Naive B cell (primary cell): ENCODE data around the gene ARHGEF1. TPM values are rescaled to one million over a fixed set of nuclear protein-coding genes. Genes with fewer than 3 reads are reported as not detected.

Experiments used
- ATAC-seq, 2 donors: fragments of 150-1000 bp; cut with Tn5 transposase; 2 replicates each; pipeline ENCODE4 v1.10.0; 2021; ENCODE audit warnings: low read depth in 2 of 2, mild to moderate bottlenecking in 2 of 2, moderate library complexity in 2 of 2
- DNase-seq: peaks from one replicate; pipeline ENCODE4 v3.0.0; 2022
- H3K27ac Mint-ChIP-seq, 6 donors: one replicate each; pipeline ENCODE4 v1.8.0; 2020 to 2022; ENCODE audit warnings: mild to moderate bottlenecking in 6 of 6, mixed read lengths in 6 of 6, moderate library complexity in 5 of 6, inconsistent platforms in 2 of 6
- H3K27me3 Mint-ChIP-seq, 3 donors: one replicate each; pipeline ENCODE4 v1.8.0; 2021 to 2022; ENCODE audit warnings: mixed read lengths in 3 of 3, mild to moderate bottlenecking in 1 of 3
- H3K36me3 Mint-ChIP-seq, 2 donors: one replicate each; pipeline ENCODE4 v1.8.0; 2020 to 2022; ENCODE audit warnings: mixed read lengths in 2 of 2, inconsistent platforms in 1 of 2, mild to moderate bottlenecking in 1 of 2
- H3K4me1 Mint-ChIP-seq, 3 donors: one replicate each; pipeline ENCODE4 v1.8.0; 2020 to 2022; ENCODE audit warnings: mixed read lengths in 3 of 3, inconsistent platforms in 1 of 3, mild to moderate bottlenecking in 1 of 3, moderate library complexity in 1 of 3
- H3K4me3 Mint-ChIP-seq, 8 donors: one replicate each; pipeline ENCODE4 v1.8.0; 2020 to 2022; ENCODE audit warnings: mild to moderate bottlenecking in 8 of 8, mixed read lengths in 8 of 8, moderate library complexity in 8 of 8, inconsistent platforms in 2 of 8
- H3K9me3 Mint-ChIP-seq, 7 donors: one replicate each; pipeline ENCODE4 v1.8.0; 2020 to 2022; ENCODE audit warnings: mixed read lengths in 7 of 7, mild to moderate bottlenecking in 5 of 7, inconsistent platforms in 2 of 7, moderate library complexity in 1 of 7
- polyA plus RNA-seq, 6 donors: library from polyadenylated mRNA; unstranded; fragments of 300-500 nt; fragmentation: Illumina TruSeq; gene quantifications; one replicate each; pipeline ENCODE4 v1.2.3, GENCODE V29; 2021; ENCODE audit warnings: low read depth in 6 of 6

The ARHGEF1 gene
- polyA plus RNA-seq, 6 donors from 2014 or later, result 110 to 220 (median 122) TPM

DNA sequence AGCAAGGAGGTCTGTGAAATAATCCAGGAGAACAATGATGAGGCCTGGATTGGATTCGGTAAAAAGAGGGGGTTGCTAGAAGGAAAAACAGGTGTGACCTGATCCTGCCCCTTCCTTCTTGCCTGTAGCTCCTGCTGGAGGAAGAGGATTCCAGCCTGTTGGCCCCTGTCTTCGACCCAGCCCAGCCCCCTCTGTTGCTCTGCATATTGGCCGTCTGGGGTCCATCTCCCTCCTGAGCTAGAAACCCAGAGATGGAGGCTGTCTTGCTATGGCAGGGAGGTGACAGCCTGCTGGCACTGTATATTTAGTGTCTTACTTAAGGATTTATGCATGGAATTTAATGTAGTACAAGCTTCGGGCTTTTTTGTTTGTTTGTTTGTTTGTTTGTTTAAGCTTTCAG, 31.5 kb upstream of the ARHGEF1 start:
- H3K36me3 Mint-ChIP-seq, result no peaks in the 10 kb centered on the region
- peaks cover 4 to 23% (median 10%) of the 10 kb centered on the region in 3 donors for H3K27me3 Mint-ChIP-seq
- H3K4me1 Mint-ChIP-seq, result no peaks in the 10 kb centered on the region
- no peaks in the 10 kb centered on the region for H3K9me3 Mint-ChIP-seq
- DNase-seq, result no peak
- H3K4me3 Mint-ChIP-seq, result no peak overlapping the region
- H3K27ac Mint-ChIP-seq, result peak overlapping the region in 1 of 6 donors; percentile 23
- no peak for ATAC-seq

DNA sequence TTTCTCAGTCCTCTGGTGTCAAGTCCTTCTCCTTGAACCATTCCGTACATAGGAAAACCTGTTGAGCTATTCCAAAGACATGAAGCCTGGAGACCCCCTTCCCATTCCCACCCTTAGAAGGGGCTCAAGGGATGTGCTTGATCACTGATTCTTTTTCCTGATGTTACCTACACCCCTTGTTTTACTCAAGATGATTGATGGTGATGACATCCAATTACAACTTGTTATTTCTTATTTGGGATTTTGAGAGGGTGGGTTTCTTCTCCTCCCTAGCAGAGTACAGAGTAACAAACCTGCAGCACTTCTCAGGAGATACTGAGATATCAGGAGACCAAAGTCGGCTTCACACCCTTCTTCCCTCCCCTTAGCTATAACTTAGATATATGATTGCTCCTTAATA, 29.6 kb upstream of the ARHGEF1 start:
- Mint-ChIP-seq H3K27me3 (peaks cover 4 to 23% (median 10%) of the 10 kb centered on the region in 3 donors), H3K9me3 (no peaks in the 10 kb centered on the region), H3K4me1 (no peaks in the 10 kb centered on the region), H3K4me3 (peak overlapping the region in 1 of 8 donors; percentile 51), H3K27ac (no peak overlapping the region), H3K36me3 (no peaks in the 10 kb centered on the region)
- no peak for DNase-seq
- no peak for ATAC-seq

DNA sequence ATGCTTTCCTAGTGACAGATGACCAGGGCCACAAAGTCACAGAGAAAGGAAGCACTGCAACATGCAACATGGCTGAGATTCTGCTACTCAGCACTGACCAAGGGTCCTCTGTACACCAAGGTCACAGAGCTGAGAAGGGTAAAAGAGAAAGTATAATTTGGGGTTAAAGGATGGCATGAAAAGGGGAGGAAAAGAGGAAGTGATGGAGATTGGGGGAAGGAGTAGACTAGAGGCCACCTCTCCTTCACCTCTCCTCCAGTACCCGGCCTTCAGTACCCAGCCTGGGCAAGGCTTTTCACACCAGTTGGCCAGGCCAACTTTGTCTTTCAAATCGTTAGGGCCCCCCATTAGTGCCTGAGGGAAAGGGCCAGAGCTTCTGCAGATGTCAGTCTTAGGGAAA, 29.2 kb upstream of the ARHGEF1 start:
- no peaks in the 10 kb centered on the region for H3K4me1 Mint-ChIP-seq
- peaks cover 4 to 21% (median 10%) of the 10 kb centered on the region in 3 donors for H3K27me3 Mint-ChIP-seq
- H3K27ac Mint-ChIP-seq, result no peak overlapping the region
- H3K9me3 Mint-ChIP-seq, result no peaks in the 10 kb centered on the region
- no peaks in the 10 kb centered on the region for H3K36me3 Mint-ChIP-seq
- peak overlapping the region in 1 of 8 donors; percentile 51 for H3K4me3 Mint-ChIP-seq
- ATAC-seq, result peak in 1 of 2 donors; percentile 20
- no peak for DNase-seq

DNA sequence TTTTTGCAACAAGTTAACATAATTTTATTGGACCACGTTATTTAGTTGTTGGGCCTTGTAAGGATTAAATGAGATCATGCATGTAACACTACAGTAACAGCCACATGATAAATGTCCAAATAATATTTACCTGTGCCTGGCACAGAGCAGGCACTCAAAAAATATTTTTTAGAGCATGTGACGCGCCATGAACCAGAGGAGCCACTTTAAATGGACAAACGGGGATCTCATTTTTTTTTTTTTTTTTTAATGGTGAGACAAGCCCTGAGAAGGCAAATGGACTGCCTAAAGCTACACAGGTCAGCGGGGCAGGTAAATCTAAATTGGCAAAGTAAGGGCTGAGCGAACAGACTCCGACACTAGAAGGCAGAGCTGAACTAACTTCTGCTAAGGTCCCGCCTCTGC, 23.8 kb upstream of the ARHGEF1 start:
- peak overlapping the region in 5 of 6 donors; percentile 92 to 98 (median 97) for H3K27ac Mint-ChIP-seq

DNA sequence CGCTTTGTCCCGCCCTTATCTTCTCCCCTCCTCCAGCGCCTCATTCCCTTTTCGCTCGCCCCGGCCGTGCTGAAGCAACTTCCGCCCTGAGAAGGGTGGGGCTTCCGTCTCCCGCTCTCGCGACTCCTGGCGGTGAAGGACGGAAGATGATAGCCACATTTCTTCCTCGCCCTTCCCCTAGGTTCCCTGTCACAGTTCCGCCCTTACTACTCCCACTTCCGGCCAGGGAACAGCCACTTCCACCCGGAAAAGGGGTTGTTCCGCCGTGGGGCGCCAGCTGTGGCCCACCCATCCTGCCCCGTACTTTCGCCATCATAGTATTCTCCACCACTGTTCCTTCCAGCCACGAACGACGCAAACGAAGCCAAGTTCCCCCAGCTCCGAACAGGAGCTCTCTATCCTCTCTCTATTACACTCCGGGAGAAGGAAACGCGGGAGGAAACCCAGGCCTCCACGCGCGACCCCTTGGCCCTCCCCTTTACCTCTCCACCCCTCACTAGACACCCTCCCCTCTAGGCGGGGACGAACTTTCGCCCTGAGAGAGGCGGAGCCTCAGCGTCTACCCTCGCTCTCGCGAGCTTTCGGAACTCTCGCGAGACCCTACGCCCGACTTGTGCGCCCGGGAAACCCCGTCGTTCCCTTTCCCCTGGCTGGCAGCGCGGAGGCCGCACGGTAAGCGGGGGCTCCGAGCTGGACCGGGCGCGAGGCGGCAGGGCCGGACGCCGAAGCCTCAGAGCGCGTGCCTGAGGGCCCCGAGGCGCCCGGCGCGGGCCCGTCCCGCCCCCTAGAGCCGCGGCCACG, 23.2 kb upstream of the ARHGEF1 start, which contains the start of gene RPS19:
RPS19 (plus strand) TSS at position 638 of the 801 bp plus-strand sequence. CDS start 520 bp downstream, outside the sequence.
- peaks cover 31 to 54% (median 44%) of the 10 kb centered on the region in 3 donors for H3K4me1 Mint-ChIP-seq
- peak; percentile 82 for ATAC-seq
- H3K27ac Mint-ChIP-seq, result peak within 1 kb of the TSS; percentile 92 to 99 (median 98)
- peaks cover 4 to 14% of the 10 kb centered on the region in 2 donors for H3K36me3 Mint-ChIP-seq
- H3K9me3 Mint-ChIP-seq, result no peaks in the 10 kb centered on the region
- DNase-seq, result peak; percentile 98
- H3K27me3 Mint-ChIP-seq, result no peaks in the 10 kb centered on the region
- peak within 1 kb of the TSS; percentile 85 to 99 (median 94) for H3K4me3 Mint-ChIP-seq

More for the DNA sequence above, 23.8 kb upstream of the ARHGEF1 start:
- Mint-ChIP-seq H3K4me1 (peaks cover 29 to 48% (median 39%) of the 10 kb centered on the region in 3 donors), H3K9me3 (no peaks in the 10 kb centered on the region), H3K4me3 (peak overlapping the region; percentile 85 to 99 (median 94)), H3K27me3 (no peaks in the 10 kb centered on the region), H3K36me3 (peaks cover 3 to 11% of the 10 kb centered on the region in 2 donors)
- DNase-seq (no peak), ATAC-seq (no peak)

DNA sequence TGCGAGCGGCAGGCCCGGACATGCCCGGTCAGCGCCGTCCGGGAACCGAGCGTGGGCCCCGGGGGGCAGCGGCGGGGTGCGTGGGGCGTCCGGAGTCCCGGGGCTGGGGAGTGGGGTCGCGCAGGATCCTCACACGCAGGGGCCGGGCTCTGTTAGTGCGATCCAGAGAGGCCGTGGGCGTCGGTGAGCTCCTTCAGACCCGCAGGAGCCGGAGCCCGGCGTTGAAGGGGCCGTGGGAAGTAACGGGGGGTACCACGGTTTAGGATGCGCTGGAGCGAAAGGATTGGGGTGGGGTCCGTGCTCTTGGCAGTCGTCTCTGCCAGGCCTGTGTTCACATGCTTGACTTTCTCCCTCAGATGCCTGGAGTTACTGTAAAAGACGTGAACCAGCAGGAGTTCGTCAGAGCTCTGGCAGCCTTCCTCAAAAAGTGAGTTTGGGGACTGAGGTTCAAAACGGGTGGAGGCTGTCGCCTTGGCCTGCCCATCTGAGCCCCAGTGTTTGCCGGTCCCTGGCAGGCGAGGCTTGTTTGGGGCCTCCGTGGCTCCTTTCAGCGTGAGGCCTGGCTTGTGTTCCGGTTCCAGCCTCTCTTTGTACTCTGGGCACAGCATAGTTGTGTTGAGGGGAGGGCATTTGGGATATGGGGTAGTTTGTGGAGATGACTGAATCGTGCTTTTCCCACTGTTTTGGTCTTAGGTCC, 22.4 kb upstream of the ARHGEF1 start:
- no peak for ATAC-seq
- no peaks in the 10 kb centered on the region for H3K27me3 Mint-ChIP-seq
- no peak for DNase-seq
- peak overlapping the region; percentile 85 to 99 (median 92) for H3K4me3 Mint-ChIP-seq
- peaks cover 31 to 58% (median 44%) of the 10 kb centered on the region in 3 donors for H3K4me1 Mint-ChIP-seq
- no peaks in the 10 kb centered on the region for H3K9me3 Mint-ChIP-seq
- peak overlapping the region; percentile 85 to 98 (median 94) for H3K27ac Mint-ChIP-seq
- peaks cover 4 to 14% of the 10 kb centered on the region in 2 donors for H3K36me3 Mint-ChIP-seq

DNA sequence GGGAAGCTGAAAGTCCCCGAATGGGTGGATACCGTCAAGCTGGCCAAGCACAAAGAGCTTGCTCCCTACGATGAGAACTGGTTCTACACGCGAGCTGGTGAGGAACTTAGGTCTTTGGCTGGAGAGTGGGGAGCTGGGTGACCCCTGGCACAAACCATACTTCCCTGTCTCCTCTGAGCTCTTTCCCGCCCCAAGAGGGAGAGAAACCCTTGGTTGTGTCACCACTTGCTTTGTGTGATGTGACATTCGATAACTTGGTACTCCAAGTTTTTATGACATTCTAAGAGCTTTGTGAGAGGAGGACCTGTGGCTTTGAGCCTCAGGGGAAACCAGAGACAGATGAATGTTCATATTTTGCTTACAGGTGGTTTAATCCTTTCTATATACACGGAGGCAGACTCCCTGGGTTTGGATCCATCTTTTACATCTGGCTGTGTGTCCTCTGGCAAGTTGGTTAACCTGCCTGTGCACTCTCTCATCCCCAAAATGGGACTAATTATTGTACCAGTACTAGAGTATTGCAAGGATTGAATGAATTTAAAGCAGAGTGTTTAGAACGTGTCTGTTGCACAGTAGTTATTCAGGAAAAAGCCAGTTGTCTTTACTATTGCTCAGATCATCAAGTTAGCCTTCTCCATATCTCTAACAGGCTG, 21.7 kb upstream of the ARHGEF1 start:
- Mint-ChIP-seq H3K27me3 (no peaks in the 10 kb centered on the region), H3K27ac (peak overlapping the region in 5 of 6 donors; percentile 85 to 98 (median 95)), H3K9me3 (no peaks in the 10 kb centered on the region), H3K4me3 (peak overlapping the region; percentile 85 to 99 (median 92)), H3K36me3 (peaks cover 4 to 14% of the 10 kb centered on the region in 2 donors), H3K4me1 (peaks cover 32 to 64% (median 46%) of the 10 kb centered on the region in 3 donors)
- DNase-seq (no peak), ATAC-seq (no peak)

DNA sequence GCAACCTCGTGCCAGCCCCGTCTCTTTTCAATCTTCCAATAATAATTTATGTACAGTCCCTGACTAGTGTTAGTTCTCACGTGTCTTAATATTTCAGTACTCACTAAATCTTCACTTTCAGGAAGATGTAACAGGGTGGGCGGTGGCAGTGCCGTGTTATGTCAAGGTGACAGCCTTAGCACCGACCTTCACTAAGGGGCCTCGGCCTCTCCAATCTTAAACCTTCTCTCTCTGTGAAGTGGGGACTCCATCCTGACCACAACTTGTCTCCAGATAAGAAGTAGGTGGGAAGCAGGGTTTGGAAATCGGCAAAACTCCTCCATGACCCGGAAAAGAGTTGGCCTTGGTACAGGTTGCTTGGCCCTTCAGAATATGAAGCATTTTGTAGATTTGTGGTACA, 21.1 kb upstream of the ARHGEF1 start:
- peak overlapping the region in 3 of 6 donors; percentile 88 to 95 (median 92) for H3K27ac Mint-ChIP-seq
- no peaks in the 10 kb centered on the region for H3K9me3 Mint-ChIP-seq
- peaks cover 4 to 14% of the 10 kb centered on the region in 2 donors for H3K36me3 Mint-ChIP-seq
- no peak for ATAC-seq
- DNase-seq, result no peak
- H3K4me1 Mint-ChIP-seq, result peaks cover 34 to 70% (median 50%) of the 10 kb centered on the region in 3 donors
- peak overlapping the region; percentile 85 to 99 (median 92) for H3K4me3 Mint-ChIP-seq
- no peaks in the 10 kb centered on the region for H3K27me3 Mint-ChIP-seq

DNA sequence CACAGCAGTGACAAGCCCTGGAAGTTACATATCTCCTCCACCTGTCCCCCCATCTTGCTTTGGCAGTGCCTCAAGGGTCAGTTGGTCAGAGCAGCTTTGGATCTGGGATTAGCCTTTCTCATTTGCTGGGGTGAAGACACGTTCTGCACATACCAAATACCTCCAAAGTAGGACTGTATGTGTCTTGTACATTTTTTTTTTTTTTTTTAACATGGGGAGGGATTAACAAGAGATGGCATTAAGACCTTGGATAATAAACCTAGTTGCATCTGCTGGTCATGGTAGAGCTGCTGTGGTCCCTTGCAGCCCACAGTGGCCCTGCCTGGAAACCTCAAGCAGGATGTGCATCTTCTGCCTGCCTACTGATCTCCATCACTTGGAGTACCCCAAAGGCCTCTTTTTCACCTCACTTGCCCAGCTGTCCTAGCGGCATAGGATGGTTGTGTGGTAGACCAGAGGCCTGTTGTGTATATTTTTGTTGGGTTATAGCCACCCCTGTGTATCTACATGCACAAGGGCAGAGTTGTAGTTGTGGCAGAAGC, 20.5 kb upstream of the ARHGEF1 start:
- Mint-ChIP-seq H3K9me3 (no peaks in the 10 kb centered on the region), H3K27me3 (no peaks in the 10 kb centered on the region), H3K27ac (peak overlapping the region in 4 of 6 donors; percentile 18 to 92 (median 44)), H3K4me3 (peak overlapping the region in 7 of 8 donors; percentile 61 to 99 (median 88)), H3K36me3 (peaks cover 4 to 14% of the 10 kb centered on the region in 2 donors), H3K4me1 (peaks cover 34 to 74% (median 50%) of the 10 kb centered on the region in 3 donors)
- ATAC-seq, result no peak
- no peak for DNase-seq

DNA sequence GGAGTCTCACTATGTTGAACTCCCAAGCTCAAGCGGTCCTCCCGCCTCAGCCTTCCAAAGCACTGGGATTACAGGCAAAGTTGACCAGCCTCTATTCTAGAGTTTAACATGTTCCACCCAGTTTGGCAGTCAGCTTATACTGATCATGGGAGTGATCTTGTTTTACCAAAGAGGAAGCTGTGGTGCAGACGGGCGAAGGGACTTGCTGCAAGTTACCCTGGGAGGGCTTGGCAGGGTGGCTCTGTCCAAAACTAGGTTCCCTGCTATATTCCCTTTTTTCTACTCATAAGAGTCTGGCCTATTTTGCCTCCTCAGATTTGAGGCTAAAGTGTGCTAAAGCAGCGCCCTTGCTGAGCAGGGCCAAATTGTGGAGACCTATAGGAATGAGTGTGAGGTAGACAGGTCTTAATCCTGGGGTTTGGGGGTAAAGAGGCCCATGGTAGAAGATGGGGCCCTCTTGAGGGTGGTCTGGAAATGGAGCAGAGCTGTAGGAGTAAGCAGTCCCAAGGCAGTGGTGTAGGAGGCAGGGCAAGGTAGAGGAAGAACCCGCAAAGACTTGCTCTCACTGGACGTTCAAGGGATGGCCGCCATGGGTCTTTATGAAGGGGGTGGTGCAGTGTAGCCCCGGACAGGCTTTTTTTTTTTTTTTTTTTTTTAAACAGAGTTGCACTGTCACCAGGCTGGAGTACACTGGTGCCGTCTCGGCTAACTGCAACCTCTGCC, 19.6 kb upstream of the ARHGEF1 start:
- H3K27me3 Mint-ChIP-seq, result no peaks in the 10 kb centered on the region
- no peak for ATAC-seq
- H3K9me3 Mint-ChIP-seq, result no peaks in the 10 kb centered on the region
- peaks cover 41 to 81% (median 58%) of the 10 kb centered on the region in 3 donors for H3K4me1 Mint-ChIP-seq
- peaks cover 4 to 22% of the 10 kb centered on the region in 2 donors for H3K36me3 Mint-ChIP-seq
- no peak for DNase-seq
- H3K27ac Mint-ChIP-seq, result peak overlapping the region in 5 of 6 donors; percentile 38 to 88 (median 78)
- H3K4me3 Mint-ChIP-seq, result peak overlapping the region in 4 of 8 donors; percentile 12 to 88 (median 49)

DNA sequence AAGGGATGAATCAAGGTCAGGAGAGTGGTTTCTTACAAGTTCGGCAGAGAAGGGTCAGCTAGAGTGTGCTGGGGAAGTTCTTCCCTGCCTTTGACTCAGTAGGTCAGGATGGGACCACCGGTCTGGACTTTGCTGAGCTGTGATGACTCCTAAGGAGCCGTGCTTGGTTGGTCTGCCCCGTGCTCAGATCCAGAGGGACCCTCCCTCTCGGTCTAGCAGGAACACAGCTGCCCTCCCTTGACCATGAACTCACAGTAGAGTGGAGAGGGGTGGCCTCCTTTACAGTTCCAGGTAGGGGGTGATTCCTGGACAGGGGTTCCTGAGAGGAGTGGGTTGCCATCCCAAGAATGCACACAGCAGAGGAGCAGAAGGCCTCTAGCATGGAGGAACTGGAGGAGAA, 18.6 kb upstream of the ARHGEF1 start:
- ATAC-seq (no peak), DNase-seq (no peak)
- Mint-ChIP-seq H3K27me3 (no peaks in the 10 kb centered on the region), H3K36me3 (peaks cover 4 to 22% of the 10 kb centered on the region in 2 donors), H3K9me3 (no peaks in the 10 kb centered on the region), H3K4me3 (peak overlapping the region in 1 of 8 donors; percentile 45), H3K27ac (peak overlapping the region in 2 of 6 donors; percentile 50 to 58), H3K4me1 (peaks cover 41 to 81% (median 59%) of the 10 kb centered on the region in 3 donors)

DNA sequence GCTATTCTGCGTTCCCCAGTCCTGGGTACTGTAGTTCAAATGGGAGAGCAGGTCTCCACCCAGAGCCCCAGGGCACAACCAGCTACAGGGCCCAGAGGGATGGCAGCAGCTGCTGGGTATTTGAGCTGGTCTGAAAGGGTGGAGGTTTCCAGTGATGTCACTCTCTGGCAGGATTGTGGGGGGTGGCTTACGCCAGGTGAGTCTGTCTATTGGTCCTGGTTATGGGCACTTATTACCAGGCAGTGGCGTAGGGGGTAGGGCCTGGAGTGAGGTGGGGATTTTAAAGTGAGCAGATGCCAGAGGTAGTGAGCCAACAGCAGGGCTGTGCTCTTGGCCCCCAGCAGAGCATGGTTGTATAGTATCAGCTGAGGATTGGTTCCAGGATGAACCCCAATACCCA, 16.7 kb upstream of the ARHGEF1 start:
- H3K4me1 Mint-ChIP-seq, result peaks cover 46 to 84% (median 63%) of the 10 kb centered on the region in 3 donors
- no peak for DNase-seq
- peaks cover 8 to 22% of the 10 kb centered on the region in 2 donors for H3K36me3 Mint-ChIP-seq
- H3K27me3 Mint-ChIP-seq, result no peaks in the 10 kb centered on the region
- no peak for ATAC-seq
- H3K9me3 Mint-ChIP-seq, result no peaks in the 10 kb centered on the region
- H3K4me3 Mint-ChIP-seq, result peak overlapping the region in 3 of 8 donors; percentile 32 to 61 (median 58)
- peak overlapping the region in 3 of 6 donors; percentile 58 to 85 (median 66) for H3K27ac Mint-ChIP-seq
